ENCODE measurements around the gene DPM2.

DNA sequence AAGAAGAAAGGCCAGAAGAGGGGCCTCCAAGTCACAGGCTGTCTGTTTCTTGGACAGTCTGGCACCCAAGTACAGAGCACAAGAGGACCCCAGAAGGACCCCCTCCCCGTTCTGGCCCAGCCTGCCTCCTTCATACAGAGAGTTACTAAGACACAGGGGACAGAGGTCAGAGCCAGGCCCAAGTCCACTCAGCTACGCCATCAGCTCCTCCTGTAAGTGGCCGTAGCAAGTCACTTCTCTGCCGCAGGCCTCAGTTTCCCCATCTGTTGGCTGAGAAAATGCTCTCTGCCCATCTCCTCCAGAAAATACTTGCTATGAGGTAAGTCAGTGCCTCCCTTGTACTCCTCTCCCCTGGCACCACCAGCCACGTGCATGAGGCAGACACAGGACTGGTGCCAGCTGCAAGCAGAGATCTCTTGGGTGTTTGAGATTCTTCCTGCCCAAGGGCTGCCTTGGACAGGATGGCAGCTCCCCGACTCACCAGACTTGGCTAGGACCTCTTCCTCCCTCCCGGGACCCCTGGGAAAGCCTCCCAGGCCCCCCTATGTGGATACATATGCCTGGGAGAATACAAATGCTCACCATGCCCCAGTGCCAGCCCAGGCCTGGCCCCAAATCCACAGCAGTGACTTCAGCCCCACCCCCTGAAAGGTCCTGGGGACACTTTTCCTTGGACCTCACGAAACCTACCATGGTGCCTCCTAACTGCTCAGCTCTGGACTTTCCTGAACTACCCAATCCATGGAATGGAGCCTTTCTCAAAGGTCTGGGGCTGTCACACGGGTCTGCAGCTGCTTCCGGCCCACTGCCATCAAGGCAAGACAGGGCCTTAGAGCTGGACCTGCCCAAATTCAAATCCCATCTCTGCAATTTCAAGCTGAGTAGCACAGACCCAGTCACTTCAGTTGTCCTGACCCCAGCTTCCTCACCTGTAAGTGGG lies 38.0 kb upstream of the DPM2 start:
- TF ChIP-seq, protein P1, sequence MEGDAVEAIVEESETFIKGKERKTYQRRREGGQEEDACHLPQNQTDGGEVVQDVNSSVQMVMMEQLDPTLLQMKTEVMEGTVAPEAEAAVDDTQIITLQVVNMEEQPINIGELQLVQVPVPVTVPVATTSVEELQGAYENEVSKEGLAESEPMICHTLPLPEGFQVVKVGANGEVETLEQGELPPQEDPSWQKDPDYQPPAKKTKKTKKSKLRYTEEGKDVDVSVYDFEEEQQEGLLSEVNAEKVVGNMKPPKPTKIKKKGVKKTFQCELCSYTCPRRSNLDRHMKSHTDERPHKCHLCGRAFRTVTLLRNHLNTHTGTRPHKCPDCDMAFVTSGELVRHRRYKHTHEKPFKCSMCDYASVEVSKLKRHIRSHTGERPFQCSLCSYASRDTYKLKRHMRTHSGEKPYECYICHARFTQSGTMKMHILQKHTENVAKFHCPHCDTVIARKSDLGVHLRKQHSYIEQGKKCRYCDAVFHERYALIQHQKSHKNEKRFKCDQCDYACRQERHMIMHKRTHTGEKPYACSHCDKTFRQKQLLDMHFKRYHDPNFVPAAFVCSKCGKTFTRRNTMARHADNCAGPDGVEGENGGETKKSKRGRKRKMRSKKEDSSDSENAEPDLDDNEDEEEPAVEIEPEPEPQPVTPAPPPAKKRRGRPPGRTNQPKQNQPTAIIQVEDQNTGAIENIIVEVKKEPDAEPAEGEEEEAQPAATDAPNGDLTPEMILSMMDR (IDR thresholded peaks at IDR 0.05; ENCODE audit: insufficient read depth, low read depth, low read length): no peak
- no peak for TF ChIP-seq EZH2 (IDR thresholded peaks at IDR 0.05; ENCODE audit: insufficient read depth, low read length)
